ENCODE results near the gene ITPA. TPM values are rescaled to one million over a fixed set of nuclear protein-coding genes. Genes with fewer than 3 reads are reported as not detected.

The ITPA gene
- total RNA-seq, 4 donors from 2014 or later, result 32.0 to 42.9 (median 35.7) TPM

DNA sequence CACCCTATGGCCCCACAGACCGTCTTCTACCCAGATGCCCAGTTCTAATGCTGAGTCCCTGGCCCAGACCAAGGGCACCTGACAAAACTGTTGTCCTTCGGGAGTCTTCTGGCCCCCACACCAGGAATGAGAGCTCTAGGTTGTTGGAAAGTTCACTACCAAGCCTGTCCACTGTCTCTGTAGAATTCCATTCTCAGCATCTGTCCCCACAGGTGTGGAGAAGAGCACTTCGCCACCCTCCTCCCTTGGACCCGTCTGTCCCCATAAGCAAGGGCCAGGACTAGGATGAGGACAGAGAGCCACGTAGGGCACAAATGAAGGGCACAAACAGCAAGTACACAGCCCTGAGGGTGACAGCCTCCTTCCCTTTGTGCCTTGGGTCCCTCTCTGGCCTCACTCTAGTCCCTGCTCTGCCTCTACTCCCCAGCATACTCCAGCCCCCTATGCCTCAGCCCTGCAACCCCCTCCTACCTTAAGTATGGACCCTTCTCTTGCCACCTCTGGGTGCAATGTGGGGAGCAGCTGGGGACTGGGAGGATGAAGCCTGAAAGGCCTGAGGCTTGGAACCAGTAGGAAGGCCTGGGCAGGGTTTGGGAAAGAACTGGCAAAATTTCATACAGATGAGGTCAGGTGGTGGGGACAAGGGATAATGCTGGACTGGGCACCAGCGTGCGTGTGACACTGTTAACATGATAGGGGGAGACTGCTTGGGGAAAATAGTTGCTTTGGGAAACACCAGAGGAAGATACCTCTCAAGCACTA is 40.3 kb upstream of the ITPA start:
- DNase-seq (ENCODE audit: low spot score) (no peak), ATAC-seq (ENCODE audit: low FRiP score) (no peak)
- TF ChIP-seq, protein P1, sequence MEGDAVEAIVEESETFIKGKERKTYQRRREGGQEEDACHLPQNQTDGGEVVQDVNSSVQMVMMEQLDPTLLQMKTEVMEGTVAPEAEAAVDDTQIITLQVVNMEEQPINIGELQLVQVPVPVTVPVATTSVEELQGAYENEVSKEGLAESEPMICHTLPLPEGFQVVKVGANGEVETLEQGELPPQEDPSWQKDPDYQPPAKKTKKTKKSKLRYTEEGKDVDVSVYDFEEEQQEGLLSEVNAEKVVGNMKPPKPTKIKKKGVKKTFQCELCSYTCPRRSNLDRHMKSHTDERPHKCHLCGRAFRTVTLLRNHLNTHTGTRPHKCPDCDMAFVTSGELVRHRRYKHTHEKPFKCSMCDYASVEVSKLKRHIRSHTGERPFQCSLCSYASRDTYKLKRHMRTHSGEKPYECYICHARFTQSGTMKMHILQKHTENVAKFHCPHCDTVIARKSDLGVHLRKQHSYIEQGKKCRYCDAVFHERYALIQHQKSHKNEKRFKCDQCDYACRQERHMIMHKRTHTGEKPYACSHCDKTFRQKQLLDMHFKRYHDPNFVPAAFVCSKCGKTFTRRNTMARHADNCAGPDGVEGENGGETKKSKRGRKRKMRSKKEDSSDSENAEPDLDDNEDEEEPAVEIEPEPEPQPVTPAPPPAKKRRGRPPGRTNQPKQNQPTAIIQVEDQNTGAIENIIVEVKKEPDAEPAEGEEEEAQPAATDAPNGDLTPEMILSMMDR (IDR thresholded peaks at IDR 0.05), result no peak

DNA sequence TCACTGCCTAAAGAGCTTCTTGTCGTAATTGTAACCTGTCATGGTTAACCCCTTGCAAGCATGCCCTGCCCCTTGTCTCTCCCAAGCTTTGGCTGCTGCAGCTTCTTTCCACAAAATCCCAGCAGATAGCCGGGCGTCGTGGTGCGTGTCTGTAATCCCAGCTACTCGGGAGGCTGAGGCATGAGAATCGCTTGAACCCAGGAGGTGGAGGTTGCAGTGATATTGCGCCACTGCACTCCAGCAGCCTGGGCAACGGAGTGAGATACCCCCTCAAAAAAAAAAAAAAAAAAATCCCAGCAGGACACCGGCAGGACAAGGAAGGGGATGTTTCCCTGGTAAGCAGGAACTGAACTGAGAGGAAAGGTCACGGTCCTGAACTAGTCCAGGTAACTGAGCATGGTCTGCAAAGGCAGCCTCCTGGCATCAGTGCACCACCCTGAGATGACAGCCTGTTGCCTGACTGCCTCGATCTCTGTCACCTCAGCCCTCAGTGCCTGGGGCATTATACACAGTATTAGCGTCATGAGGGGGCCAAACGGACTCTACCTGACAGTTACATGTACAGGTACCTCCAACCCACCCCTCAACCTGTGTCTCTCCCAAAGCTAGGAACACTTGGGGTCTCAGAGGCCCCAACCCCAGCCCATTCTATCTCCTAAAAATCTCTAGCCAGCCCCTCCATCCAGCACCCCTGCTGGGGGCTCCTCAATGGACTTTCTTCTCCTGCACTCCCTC is 37.7 kb upstream of the ITPA start:
- DNase-seq (ENCODE audit: low spot score) (no peak), ATAC-seq (ENCODE audit: low FRiP score) (no peak)
- TF ChIP-seq, protein P1 (IDR thresholded peaks at IDR 0.05), result no peak

DNA sequence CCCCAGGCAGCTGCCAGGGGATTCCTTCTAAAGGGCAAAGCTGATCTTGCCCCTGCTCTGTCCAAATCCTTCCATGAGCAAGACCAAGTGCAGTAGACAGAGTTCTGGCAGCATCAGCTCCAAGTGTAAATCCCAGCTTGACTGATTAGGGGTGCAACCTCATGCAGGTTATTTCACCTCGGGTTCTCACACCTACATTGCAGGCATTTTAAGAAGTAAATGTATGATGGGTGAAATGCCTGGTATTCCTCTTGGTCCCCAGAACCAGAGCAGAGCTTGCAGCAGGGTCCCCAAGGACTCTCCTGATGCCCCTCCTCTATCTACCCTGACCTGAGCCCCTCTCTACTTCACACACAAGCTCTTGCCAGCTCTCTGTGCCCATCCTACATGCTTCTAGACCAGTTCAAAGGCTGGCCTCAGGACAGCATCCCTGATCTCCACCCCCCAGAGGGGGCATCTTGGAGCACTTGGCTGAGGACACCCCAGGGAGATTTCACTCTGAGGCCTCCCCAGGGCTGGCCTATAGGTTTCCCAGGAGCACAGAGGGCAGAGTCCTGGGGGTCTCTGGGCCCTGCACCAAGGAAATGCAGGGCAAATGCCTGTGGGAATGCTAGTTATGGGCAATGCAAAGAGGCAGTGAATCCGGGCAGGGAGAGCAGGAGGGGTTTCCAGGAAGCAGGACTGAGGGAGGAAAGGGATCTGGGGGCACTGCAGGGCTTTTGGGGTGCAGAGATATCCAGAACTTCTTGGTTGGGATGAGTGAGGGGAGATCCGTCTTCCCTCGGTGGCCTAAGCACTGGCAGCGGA is 37.0 kb upstream of the ITPA start:
- ATAC-seq (ENCODE audit: low FRiP score), result no peak
- TF ChIP-seq, protein P1 (IDR thresholded peaks at IDR 0.05), result no peak
- DNase-seq (ENCODE audit: low spot score), result no peak

DNA sequence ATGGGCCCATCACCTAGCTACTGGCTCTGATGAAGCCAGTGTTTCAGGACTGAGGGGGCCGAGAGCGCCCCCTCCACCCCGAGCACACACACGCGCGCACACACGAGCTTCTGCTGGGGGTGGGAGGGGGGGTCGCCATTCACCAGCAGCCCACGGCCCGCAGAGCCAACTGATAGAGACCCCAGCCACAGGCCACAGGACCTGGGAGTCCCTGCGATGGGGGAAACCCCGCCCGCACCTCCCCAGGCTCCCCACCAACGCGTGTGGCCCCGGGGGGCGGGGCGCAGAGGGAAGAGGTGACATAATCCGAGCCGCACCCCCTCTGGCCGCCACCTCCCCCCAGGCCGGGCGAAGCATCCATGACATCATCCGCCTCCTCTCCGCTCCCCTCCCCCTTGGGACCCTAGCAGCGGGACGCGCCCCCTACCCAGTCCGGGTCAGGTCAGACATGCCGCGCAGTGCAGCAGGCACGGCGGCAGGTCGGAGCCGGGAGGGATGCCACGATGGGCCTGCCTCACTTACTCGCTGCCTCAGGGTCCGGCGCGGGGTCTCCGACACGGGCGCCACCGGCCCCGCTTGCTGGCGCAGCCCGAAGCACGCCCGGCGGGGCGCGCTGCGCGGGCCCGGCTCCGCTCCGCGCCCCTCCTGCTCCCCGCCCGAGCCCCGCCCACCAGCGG is 36.2 kb upstream of the ITPA start, which contains the start of gene LZTS3:
LZTS3 (minus strand) TSS at position 617 of the 677 bp plus-strand sequence. CDS start 6,386 bp downstream, outside the sequence.
- peak; percentile 68 for ATAC-seq (ENCODE audit: low FRiP score)
- TF ChIP-seq, protein P1 (IDR thresholded peaks at IDR 0.05), result no peak
- DNase-seq (ENCODE audit: low spot score), result peak; percentile 58

DNA sequence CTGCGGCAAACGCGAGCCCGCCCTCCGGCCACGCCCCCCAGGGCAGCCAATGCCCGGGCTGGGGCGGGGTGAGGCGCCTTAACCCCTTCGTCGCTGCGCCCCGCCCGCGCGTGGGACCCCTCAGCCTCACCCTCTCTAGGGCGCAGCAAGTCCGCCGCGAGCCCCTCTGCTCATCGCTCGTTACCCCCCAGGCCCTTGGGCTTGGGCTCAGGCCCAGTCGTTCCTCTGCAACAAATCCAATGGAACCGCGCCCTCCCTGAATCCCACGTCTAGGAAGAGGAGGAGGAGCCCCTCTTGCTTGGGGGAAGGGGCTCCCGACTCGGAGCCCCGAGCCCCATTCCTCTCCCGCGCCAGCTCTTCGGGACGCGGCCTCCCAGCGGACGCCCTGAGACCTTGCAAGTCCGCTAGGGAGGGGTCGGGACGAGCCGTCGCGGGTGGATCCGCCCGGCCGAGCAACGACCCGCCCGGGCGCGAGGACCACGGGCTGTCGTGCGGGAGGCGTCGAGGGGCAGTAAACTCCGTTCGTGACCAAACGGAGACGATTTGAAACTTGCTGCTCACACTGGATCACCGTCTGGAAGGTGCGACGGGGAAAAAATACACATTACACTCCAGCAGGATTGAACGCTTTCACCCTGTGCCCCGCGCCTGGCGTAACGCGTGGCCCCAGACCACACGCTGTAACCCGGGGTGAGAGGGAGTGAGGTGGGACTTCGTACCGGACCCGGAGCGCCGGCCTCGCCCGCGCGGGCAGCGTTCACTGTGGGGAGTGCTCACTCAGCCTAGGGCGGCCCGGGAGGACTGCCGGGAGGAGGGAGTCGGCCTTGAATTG is 35.5 kb upstream of the ITPA start:
- peak; percentile 56 for DNase-seq (ENCODE audit: low spot score)
- TF ChIP-seq, protein P1 (IDR thresholded peaks at IDR 0.05), result no peak
- peak; percentile 90 for ATAC-seq (ENCODE audit: low FRiP score)
